Nephron progenitor cell (in vitro differentiated cells): Measurements from ENCODE around the gene NR5A2.

Source experiments
- DNase-seq: peaks from one replicate; pipeline ENCODE4 v3.0.0; 2021
- H3K27ac Mint-ChIP-seq: 2 replicates; pipeline ENCODE4 v1.8.0; 2021; ENCODE audit warnings: mild to moderate bottlenecking, moderate library complexity, mixed read lengths
- H3K27me3 Mint-ChIP-seq: 2 replicates; pipeline ENCODE4 v1.8.0; 2021; ENCODE audit warnings: mild to moderate bottlenecking, low read depth, mixed read lengths; ENCODE audit not compliant: poor library complexity
- H3K36me3 Mint-ChIP-seq: 2 replicates; pipeline ENCODE4 v1.8.0; 2021; ENCODE audit warnings: low read depth, mixed read lengths
- H3K4me1 Mint-ChIP-seq: 2 replicates; pipeline ENCODE4 v1.8.0; 2021; ENCODE audit warnings: mixed read lengths
- H3K4me3 Mint-ChIP-seq: 2 replicates; pipeline ENCODE4 v1.8.0; 2021; ENCODE audit warnings: mild to moderate bottlenecking, moderate library complexity, mixed read lengths
- H3K9me3 Mint-ChIP-seq: 2 replicates; pipeline ENCODE4 v1.8.0; 2021; ENCODE audit warnings: mild to moderate bottlenecking, moderate library complexity, mixed read lengths
- TF ChIP-seq, protein P1 (sequence below): fragments of 200-600 bp; sonication (generic); IDR thresholded peaks from 2 replicates; pipeline ENCODE4 v1.5.0; 2021; ENCODE audit warnings: antibody characterized with exemption

NR5A2 gene

DNA sequence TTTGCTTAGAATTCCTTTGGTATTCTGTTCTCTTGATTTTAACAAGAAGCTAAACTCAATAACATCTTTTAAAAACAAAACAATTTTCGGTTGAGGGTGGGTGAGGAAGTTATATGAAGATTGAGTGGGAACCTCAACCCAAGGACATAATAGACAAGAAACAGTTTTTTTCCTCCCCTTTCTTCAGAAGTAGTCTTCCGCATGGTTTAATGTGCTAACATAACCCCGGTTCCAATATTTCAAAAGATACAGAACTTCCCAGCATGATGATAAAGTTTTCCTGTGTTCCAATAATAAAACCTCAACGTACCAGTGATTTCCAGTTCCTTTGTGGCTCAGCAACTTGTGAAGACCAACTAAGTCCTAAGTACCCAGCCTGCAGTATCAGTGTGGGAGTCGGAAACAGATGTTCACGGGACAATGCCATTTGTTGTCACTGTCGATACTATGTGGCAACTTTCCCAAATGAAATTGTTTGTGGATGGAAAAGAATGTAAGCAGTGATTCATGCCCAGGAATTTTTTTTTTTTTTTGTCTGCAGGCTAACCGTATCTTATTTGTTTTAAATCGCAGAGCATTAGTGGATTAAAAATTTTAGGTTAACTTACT is 48.5 kb downstream of the NR5A2 start:
- TF ChIP-seq, protein P1, sequence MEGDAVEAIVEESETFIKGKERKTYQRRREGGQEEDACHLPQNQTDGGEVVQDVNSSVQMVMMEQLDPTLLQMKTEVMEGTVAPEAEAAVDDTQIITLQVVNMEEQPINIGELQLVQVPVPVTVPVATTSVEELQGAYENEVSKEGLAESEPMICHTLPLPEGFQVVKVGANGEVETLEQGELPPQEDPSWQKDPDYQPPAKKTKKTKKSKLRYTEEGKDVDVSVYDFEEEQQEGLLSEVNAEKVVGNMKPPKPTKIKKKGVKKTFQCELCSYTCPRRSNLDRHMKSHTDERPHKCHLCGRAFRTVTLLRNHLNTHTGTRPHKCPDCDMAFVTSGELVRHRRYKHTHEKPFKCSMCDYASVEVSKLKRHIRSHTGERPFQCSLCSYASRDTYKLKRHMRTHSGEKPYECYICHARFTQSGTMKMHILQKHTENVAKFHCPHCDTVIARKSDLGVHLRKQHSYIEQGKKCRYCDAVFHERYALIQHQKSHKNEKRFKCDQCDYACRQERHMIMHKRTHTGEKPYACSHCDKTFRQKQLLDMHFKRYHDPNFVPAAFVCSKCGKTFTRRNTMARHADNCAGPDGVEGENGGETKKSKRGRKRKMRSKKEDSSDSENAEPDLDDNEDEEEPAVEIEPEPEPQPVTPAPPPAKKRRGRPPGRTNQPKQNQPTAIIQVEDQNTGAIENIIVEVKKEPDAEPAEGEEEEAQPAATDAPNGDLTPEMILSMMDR = no peak
- peaks cover 7% of the 10 kb centered on the region for H3K36me3 Mint-ChIP-seq
- peaks cover 45% of the 10 kb centered on the region for H3K4me1 Mint-ChIP-seq
- no peak overlapping the region for H3K4me3 Mint-ChIP-seq
- DNase-seq = no peak
- no peaks in the 10 kb centered on the region for H3K9me3 Mint-ChIP-seq
- no peak overlapping the region for H3K27ac Mint-ChIP-seq
- no peaks in the 10 kb centered on the region for H3K27me3 Mint-ChIP-seq

DNA sequence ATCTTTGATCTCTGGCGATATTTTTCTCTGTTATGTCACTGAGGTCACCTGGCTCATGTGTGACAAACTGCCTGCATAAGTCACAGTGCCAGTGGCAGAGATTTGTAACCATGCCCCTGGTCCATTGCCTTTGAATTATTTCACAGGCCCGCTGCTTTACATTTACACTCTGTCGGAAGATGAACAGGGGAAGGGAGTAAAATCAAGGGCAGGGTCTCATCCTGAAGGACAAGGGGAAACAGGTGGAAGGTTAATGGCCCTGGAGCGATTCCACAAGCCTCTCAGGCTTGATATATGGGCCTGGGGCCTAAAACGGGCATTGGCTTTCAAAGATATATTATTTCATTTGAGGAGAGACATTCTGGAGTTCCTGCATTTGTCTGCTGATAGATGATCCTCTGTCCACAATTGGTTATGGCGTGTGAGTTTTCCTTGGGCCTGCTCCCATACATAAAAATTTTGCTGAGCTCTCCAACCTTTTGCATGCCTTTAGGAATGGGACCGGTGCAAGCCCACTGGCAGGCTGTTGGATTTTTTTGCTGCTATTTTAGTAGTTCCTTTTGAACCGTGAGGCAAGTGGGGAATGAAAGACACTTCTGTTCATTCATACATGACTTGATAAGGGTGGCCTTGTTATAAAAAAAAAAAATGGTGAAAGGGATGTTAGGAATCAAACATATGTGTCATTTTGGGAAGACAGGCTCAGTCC is 51.9 kb downstream of the NR5A2 start:
- Mint-ChIP-seq H3K9me3 (no peaks in the 10 kb centered on the region), H3K36me3 (peaks cover 7% of the 10 kb centered on the region), H3K27me3 (peaks cover 6% of the 10 kb centered on the region), H3K27ac (peak overlapping the region; percentile 90), H3K4me3 (peak overlapping the region; percentile 38), H3K4me1 (peaks cover 60% of the 10 kb centered on the region)
- TF ChIP-seq, protein P1 = no peak
- peak; percentile 33 for DNase-seq

DNA sequence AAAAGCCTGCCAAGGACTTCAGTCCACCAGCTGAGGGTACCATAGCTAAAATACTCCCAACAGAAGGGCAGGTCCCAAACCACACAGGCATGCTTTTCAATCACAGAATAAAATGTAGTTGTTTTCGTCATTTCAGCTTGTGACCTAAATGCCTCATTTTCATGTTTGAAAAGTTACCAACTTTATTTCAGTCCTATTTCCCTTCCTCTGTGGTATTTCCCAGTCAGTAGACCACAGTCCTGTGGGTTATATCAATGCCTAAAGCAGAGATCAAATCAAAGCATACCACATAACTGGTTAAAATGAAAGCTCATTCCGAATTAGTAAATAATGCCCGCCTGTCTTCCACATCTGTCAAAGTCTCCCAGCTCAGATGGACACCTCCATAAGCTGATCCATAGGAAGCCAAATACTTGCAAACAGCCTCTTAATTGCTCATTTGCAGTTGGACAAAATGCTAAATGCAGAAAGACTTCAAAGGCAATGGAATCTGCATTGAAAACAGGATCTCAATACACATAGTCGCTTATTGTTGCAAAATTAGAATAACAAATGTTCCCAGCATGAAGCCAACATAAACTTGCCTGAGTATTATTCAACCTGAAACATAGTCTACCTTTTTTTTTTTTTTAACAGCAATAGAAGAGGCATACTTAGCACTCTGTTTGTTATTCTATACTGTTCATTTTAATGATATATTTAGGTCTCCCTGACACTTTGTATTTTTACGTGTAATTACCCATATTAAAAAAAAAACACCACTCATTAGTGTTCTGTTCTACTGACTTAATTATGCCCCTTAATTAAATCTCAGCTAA is 53.9 kb downstream of the NR5A2 start:
- DNase-seq = no peak
- peaks cover 58% of the 10 kb centered on the region for H3K4me1 Mint-ChIP-seq
- peaks cover 5% of the 10 kb centered on the region for H3K36me3 Mint-ChIP-seq
- peaks cover 6% of the 10 kb centered on the region for H3K27me3 Mint-ChIP-seq
- TF ChIP-seq, protein P1 = no peak
- H3K4me3 Mint-ChIP-seq = peak overlapping the region; percentile 23
- H3K27ac Mint-ChIP-seq = peak overlapping the region; percentile 50
- H3K9me3 Mint-ChIP-seq = no peaks in the 10 kb centered on the region

DNA sequence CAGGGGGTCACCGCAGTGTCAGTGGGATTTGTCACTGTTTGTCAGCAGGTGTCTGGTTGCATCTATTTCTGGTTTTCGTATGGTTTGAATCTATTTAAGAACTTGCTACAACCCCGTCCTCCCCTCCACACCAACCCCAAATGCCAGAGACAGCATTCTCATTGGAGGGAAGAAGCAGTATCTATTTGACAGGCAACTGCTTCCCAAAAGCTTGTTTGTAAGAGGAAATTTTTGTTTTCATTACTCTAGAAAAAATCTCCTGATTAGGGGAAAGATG is 54.4 kb downstream of the NR5A2 start:
- no peak for DNase-seq
- H3K36me3 Mint-ChIP-seq = peaks cover 5% of the 10 kb centered on the region
- no peak overlapping the region for H3K27ac Mint-ChIP-seq
- H3K4me1 Mint-ChIP-seq = peaks cover 56% of the 10 kb centered on the region
- TF ChIP-seq, protein P1 = no peak
- no peaks in the 10 kb centered on the region for H3K9me3 Mint-ChIP-seq
- peak overlapping the region; percentile 23 for H3K4me3 Mint-ChIP-seq
- H3K27me3 Mint-ChIP-seq = peaks cover 6% of the 10 kb centered on the region

DNA sequence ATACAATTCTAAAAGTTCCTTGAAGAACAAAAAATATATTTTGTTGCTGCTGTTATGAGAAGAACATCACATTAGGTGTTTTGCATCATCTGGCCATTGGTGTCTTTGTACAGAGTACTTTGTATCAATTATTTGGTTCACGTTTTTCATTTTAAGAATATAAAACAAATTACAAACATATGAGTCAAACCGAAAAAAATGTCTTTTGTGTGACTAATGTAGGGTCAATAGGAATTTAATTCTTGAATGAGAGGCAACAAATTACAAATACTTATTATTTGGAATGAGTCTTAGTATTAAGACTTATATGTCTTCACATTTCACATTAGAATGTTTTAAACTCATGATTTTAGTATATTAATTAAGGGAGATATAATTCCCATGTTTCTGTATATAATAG is 54.8 kb downstream of the NR5A2 start:
- Mint-ChIP-seq H3K4me1 (peaks cover 56% of the 10 kb centered on the region), H3K27ac (no peak overlapping the region), H3K9me3 (no peaks in the 10 kb centered on the region), H3K4me3 (no peak overlapping the region), H3K27me3 (peaks cover 6% of the 10 kb centered on the region), H3K36me3 (peaks cover 10% of the 10 kb centered on the region)
- DNase-seq = no peak
- TF ChIP-seq, protein P1 = no peak
